Mesenchymal stem cell (in vitro differentiated cells and primary cell): ENCODE data around the gene LMTK2.

ENCODE experiments used
- DNase-seq: peaks from one replicate; pipeline ENCODE4 v3.0.0-alpha.2; 2013
- H2AFZ ChIP-seq: one replicate; pipeline ENCODE4 v1.6.1; 2013; ENCODE audit warnings: low read depth, mild to moderate bottlenecking, control low read depth, inconsistent platforms, low read length, moderate library complexity
- H2AK5ac ChIP-seq: 2 replicates; pipeline ENCODE4 v1.6.1; 2013; ENCODE audit warnings: low read length, moderate library complexity, mild to moderate bottlenecking, inconsistent platforms; ENCODE audit not compliant: severe bottlenecking
- H2BK120ac ChIP-seq: one replicate; pipeline ENCODE4 v1.6.1; 2013; ENCODE audit warnings: low read depth, mild to moderate bottlenecking, inconsistent platforms, low read length, moderate library complexity
- H2BK12ac ChIP-seq, 2 experiments: one replicate each; pipeline ENCODE4 v1.6.1; 2013; ENCODE audit warnings: inconsistent platforms in 2 of 2, low read length in 2 of 2, mild to moderate bottlenecking in 2 of 2, moderate library complexity in 2 of 2, control low read depth in 1 of 2
- H2BK15ac ChIP-seq: one replicate; pipeline ENCODE4 v1.6.1; 2013; ENCODE audit warnings: mild to moderate bottlenecking, low read depth, inconsistent platforms; ENCODE audit not compliant: poor library complexity, severe bottlenecking
- H2BK5ac ChIP-seq: 2 replicates; pipeline ENCODE4 v1.6.1; 2013; ENCODE audit warnings: low read depth, mild to moderate bottlenecking, low read length, control low read depth, inconsistent platforms; ENCODE audit not compliant: poor library complexity, severe bottlenecking
- H3K14ac ChIP-seq, 2 experiments: one replicate each; pipeline ENCODE4 v1.6.1; 2013; ENCODE audit warnings: inconsistent platforms in 2 of 2, low read length in 2 of 2, control low read depth in 1 of 2, mild to moderate bottlenecking in 1 of 2, moderate library complexity in 1 of 2
- H3K18ac ChIP-seq, 2 experiments: one replicate each; pipeline ENCODE4 v1.6.1; 2013; ENCODE audit warnings: inconsistent platforms in 2 of 2, low read length in 2 of 2, control low read depth in 1 of 2, low read depth in 1 of 2, mild to moderate bottlenecking in 1 of 2
- H3K23ac ChIP-seq, 2 experiments: one replicate each; pipeline ENCODE4 v1.6.1; 2013; ENCODE audit warnings: inconsistent platforms in 2 of 2, low read length in 2 of 2, mild to moderate bottlenecking in 2 of 2, moderate library complexity in 2 of 2, control low read depth in 1 of 2
- H3K27ac ChIP-seq: 2 replicates; pipeline ENCODE4 v1.5.1; 2013; ENCODE audit warnings: mild to moderate bottlenecking, moderate library complexity, low read length, control low read depth, inconsistent platforms; ENCODE audit not compliant: poor library complexity, severe bottlenecking
- H3K27me3 ChIP-seq, 2 experiments: 2 replicates each; pipeline versions ENCODE4 v1.6.1 to v1.7.0; 2013; ENCODE audit warnings: low read length in 2 of 2, mild to moderate bottlenecking in 2 of 2, moderate library complexity in 2 of 2, control low read depth in 1 of 2, inconsistent platforms in 1 of 2; ENCODE audit not compliant: control insufficient read depth in 1 of 2, insufficient read depth in 1 of 2
- H3K36me3 ChIP-seq, 2 experiments: 2 replicates each; pipeline versions ENCODE4 v1.6.1 to v1.7.0; 2013; ENCODE audit warnings: low read length in 2 of 2, control low read depth in 1 of 2, inconsistent platforms in 1 of 2, low read depth in 1 of 2, mild to moderate bottlenecking in 1 of 2; ENCODE audit not compliant: insufficient read depth in 2 of 2, control insufficient read depth in 1 of 2
- H3K4ac ChIP-seq, 2 experiments: one replicate each; pipeline ENCODE4 v1.6.1; 2013; ENCODE audit warnings: inconsistent platforms in 2 of 2, low read length in 2 of 2, mild to moderate bottlenecking in 2 of 2, moderate library complexity in 2 of 2, control low read depth in 1 of 2, low read depth in 1 of 2
- H3K4me1 ChIP-seq: 2 replicates; pipeline ENCODE4 v1.6.1; 2013; ENCODE audit warnings: low read depth, low read length, control low read depth; ENCODE audit not compliant: control insufficient read depth, insufficient read depth
- H3K4me2 ChIP-seq: 2 replicates; pipeline ENCODE4 v1.6.1; 2013; ENCODE audit warnings: low read length, mild to moderate bottlenecking, inconsistent platforms; ENCODE audit not compliant: poor library complexity, severe bottlenecking
- H3K4me3 ChIP-seq, 2 experiments: 2 replicates each; pipeline versions ENCODE4 v1.5.1 to v1.7.0; 2013; ENCODE audit warnings: low read length in 2 of 2, mild to moderate bottlenecking in 2 of 2, control low read depth in 1 of 2, low read depth in 1 of 2; ENCODE audit not compliant: insufficient read depth in 1 of 2
- H3K79me1 ChIP-seq: replicated peaks from 2 replicates; pipeline ENCODE4 v1.6.1; 2013; ENCODE audit warnings: mild to moderate bottlenecking, control low read depth, low read length, inconsistent platforms; ENCODE audit not compliant: poor library complexity, severe bottlenecking
- H3K9ac ChIP-seq: 2 replicates; pipeline ENCODE4 v1.7.0; 2013; ENCODE audit warnings: mild to moderate bottlenecking, low read length, moderate library complexity
- H3K9me3 ChIP-seq: 2 replicates; pipeline ENCODE4 v1.7.0; 2013; ENCODE audit warnings: mild to moderate bottlenecking, low read length; ENCODE audit not compliant: control insufficient read depth
- H4K8ac ChIP-seq: one replicate; pipeline ENCODE4 v1.6.1; 2013; ENCODE audit warnings: inconsistent platforms, mild to moderate bottlenecking, low read length, moderate library complexity
- H4K91ac ChIP-seq: one replicate; pipeline ENCODE4 v1.6.1; 2013; ENCODE audit warnings: mild to moderate bottlenecking, low read length, inconsistent platforms
- WGBS: methylation state at CpG from one replicate; pipeline ENCODE4 v1.1.7; 2013; ENCODE audit warnings: mixed read lengths; 5-methylcytosine and 5-hydroxymethylcytosine counted together

LMTK2 gene

DNA sequence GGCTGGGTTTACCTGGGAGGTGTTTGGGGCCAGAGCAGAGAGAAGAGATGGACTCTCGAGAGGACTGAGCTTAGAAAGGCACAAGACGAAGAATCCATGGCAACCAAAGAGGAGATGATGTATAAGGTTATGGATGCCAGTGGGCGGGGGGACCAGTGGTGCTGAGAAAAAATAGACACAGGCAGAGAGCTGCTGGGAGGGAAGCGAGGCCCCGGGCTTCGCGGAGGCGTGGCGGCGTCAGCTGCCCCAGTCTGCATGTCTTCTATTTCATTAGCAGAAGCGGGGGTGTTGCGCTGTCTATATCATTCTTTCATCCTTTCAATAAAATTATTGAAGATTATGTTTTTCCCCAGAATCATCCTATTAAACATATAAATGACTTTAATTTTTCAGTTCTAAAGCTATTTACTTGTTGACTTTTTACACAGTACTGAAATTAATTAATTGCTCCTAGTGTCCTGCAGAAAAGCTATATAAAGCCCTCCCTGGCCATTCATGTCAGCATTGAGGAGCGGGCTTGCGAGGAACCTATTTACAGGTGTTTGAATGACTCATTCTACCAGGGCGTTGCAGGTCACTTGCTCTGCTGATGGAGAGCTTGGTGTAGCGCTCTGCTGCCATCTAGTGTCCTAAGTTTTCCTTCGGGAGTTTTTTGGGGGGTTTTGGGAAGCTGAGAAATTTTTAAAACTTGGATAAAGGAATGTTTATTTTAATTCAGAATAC lies 61.7 kb downstream of the LMTK2 start:
- no peak overlapping the region for H3K9ac ChIP-seq
- no peak overlapping the region for H3K23ac ChIP-seq
- H3K4me2 ChIP-seq = no peak overlapping the region
- no peak overlapping the region for H3K4me3 ChIP-seq
- no peak overlapping the region for H2BK12ac ChIP-seq
- no peak overlapping the region for H2AK5ac ChIP-seq
- H3K27ac ChIP-seq = no peak overlapping the region
- no peak overlapping the region for H2BK15ac ChIP-seq
- no peak overlapping the region for H2BK5ac ChIP-seq
- no peak overlapping the region for H2BK120ac ChIP-seq
- H3K18ac ChIP-seq = no peak overlapping the region
- H3K79me1 ChIP-seq = peaks cover 34% of the 10 kb centered on the region
- peaks cover 6% of the 10 kb centered on the region for H3K4me1 ChIP-seq
- H3K9me3 ChIP-seq = no peaks in the 10 kb centered on the region
- H3K4ac ChIP-seq = no peak overlapping the region
- H3K14ac ChIP-seq = no peak overlapping the region
- no peaks in the 10 kb centered on the region for H3K27me3 ChIP-seq
- H4K91ac ChIP-seq = no peak overlapping the region
- no peak overlapping the region for H2AFZ ChIP-seq
- no peak overlapping the region for H4K8ac ChIP-seq
- peak; percentile 69 for DNase-seq
- peaks cover 14 to 15% of the 10 kb centered on the region in 2 experiments for H3K36me3 ChIP-seq
- 60% methylated on average over 14 of the region's 17 CpGs for WGBS

DNA sequence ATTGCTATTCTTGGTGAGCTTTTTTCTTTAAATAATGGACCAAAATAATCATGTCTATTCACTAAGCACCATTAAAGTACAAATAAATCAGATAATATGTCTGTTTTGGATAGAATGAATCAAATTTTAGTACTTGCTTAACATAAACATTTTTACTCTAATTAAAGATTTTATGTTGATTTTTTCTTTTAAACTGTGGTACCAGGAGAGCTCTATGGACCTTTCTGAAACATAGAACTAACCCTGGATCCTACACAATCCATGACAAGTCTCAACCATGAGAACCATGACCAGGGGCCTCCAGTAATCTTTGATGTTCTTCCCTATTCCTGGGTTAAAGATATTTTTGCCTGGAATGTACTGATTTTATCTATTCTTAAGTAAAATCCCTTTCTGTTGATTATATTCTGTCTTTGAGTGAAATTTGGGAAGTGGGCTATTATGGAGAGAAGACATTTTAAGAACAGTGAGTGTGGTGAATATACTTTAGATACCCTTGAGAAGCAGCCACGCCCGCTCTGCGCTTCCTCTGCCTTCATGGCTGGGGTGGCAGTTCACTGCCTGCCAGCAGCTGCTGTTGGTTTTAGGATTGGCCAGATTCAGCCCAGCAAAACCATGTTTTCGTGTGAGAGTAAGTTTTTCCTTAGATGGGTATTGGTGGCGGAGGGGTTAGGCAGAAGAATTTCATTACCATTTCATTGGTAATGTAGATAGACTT lies 62.4 kb downstream of the LMTK2 start:
- Histone ChIP-seq H3K14ac (no peak overlapping the region), H3K18ac (no peak overlapping the region), H3K36me3 (peaks cover 14 to 15% of the 10 kb centered on the region in 2 experiments), H2AK5ac (no peak overlapping the region), H3K9me3 (no peaks in the 10 kb centered on the region), H4K91ac (no peak overlapping the region), H3K23ac (no peak overlapping the region), H2BK5ac (no peak overlapping the region), H3K4me2 (no peak overlapping the region), H3K9ac (no peak overlapping the region), H4K8ac (no peak overlapping the region), H3K4me3 (peak overlapping the region in 1 of 2 experiments; percentile 7), H2AFZ (no peak overlapping the region), H2BK15ac (no peak overlapping the region), H3K4ac (no peak overlapping the region), H2BK120ac (no peak overlapping the region), H3K79me1 (peaks cover 31% of the 10 kb centered on the region), H3K27ac (no peak overlapping the region), H3K4me1 (peaks cover 2% of the 10 kb centered on the region), H2BK12ac (no peak overlapping the region), H3K27me3 (no peaks in the 10 kb centered on the region)
- WGBS = 96% methylated on average over 3 of the region's 5 CpGs
- DNase-seq = no peak

DNA sequence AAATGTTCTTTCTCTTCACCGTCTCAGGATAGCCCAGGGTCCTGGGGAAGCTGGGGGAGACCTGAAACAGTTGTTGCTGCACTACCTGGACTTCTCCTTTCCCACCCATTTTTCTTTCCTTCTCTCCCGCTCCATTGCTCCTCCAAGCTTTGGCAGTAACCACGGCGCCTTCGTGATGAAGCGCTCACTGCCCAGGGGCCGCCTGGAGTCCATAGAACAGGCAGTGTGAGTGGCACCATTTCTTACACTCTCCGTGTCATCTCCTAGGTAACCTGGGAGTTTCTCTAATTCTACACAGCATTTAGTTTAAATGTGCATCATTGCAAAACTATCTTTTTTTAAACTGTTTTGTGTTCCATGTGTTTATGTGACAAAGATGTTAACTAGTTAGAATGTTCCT lies 64.3 kb downstream of the LMTK2 start:
- Histone ChIP-seq H3K36me3 (peaks cover 17 to 28% of the 10 kb centered on the region in 2 experiments), H3K4me2 (no peak overlapping the region), H2BK120ac (no peak overlapping the region), H2BK15ac (no peak overlapping the region), H3K4me3 (no peak overlapping the region), H3K27me3 (no peaks in the 10 kb centered on the region), H3K27ac (no peak overlapping the region), H3K9ac (no peak overlapping the region), H2AFZ (no peak overlapping the region), H3K79me1 (peaks cover 26% of the 10 kb centered on the region), H3K18ac (no peak overlapping the region), H3K9me3 (no peaks in the 10 kb centered on the region), H3K23ac (no peak overlapping the region), H3K4me1 (peaks cover under 1% of the 10 kb centered on the region), H2BK12ac (no peak overlapping the region), H2AK5ac (no peak overlapping the region), H3K14ac (no peak overlapping the region), H4K8ac (no peak overlapping the region), H3K4ac (no peak overlapping the region), H4K91ac (no peak overlapping the region), H2BK5ac (no peak overlapping the region)
- DNase-seq = no peak
- 92% methylated on average over 7 of the region's 8 CpGs for WGBS

DNA sequence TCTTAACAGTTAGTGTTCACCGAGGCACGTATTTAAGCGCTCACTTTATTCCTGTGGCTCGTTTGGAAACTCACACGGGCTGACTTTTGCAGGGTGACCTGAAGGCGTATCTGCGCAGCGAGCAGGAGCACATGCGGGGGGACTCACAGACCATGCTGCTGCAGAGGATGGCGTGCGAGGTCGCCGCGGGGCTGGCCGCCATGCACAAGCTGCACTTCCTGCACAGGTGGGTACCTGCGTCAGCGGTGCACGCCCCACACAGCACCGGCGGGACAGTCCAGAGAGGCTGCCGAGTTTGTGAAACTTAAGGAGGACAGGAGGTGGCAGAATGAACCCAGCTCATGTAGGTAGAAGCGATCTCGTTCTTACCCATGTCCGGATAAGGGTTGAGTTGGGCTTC lies 64.8 kb downstream of the LMTK2 start:
- no peak overlapping the region for H3K18ac ChIP-seq
- H2AK5ac ChIP-seq = no peak overlapping the region
- no peak for DNase-seq
- H3K4me2 ChIP-seq = no peak overlapping the region
- no peak overlapping the region for H3K9ac ChIP-seq
- H3K79me1 ChIP-seq = peaks cover 25% of the 10 kb centered on the region
- peak overlapping the region; percentile 52 for H4K91ac ChIP-seq
- H3K4me3 ChIP-seq = no peak overlapping the region
- no peak overlapping the region for H2BK5ac ChIP-seq
- H3K27me3 ChIP-seq = no peaks in the 10 kb centered on the region
- WGBS = 98% methylated on average over 20 of the region's 24 CpGs
- H2AFZ ChIP-seq = no peak overlapping the region
- H3K14ac ChIP-seq = no peak overlapping the region
- no peak overlapping the region for H3K4ac ChIP-seq
- peaks cover 16 to 28% of the 10 kb centered on the region in 2 experiments for H3K36me3 ChIP-seq
- no peaks in the 10 kb centered on the region for H3K9me3 ChIP-seq
- no peak overlapping the region for H3K27ac ChIP-seq
- no peaks in the 10 kb centered on the region for H3K4me1 ChIP-seq
- no peak overlapping the region for H2BK15ac ChIP-seq
- H2BK120ac ChIP-seq = no peak overlapping the region
- H2BK12ac ChIP-seq = no peak overlapping the region
- H3K23ac ChIP-seq = no peak overlapping the region
- no peak overlapping the region for H4K8ac ChIP-seq
